ENCODE results near the gene OASL.

The OASL gene

DNA sequence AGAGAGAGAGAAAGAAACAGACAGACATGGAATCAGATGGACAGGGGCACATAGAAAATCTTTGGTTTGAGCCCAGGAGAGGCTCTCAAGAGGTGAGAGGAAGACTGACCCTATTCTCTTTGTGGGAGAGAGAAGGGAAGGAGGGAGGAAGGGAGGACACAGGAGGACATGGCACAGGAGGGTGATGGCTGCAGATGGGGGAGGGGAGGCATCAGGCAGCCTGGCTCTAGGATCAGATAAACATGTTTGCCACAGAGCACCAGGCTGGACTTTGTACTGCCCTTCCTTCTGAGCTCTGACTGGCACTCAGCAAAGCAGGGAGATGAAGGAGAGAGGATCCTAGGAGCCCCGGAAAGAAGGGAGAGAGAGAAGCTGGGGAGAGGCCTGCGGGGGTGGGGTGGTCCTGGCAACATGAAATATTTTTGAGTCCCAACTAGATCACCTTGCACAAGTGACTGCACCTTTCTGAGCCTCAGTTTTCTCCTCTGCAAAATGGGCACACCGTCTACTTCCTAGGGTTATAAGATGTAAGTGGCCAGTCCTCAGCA, 54.6 kb downstream of the OASL start:
- DNase-seq = no peak

DNA sequence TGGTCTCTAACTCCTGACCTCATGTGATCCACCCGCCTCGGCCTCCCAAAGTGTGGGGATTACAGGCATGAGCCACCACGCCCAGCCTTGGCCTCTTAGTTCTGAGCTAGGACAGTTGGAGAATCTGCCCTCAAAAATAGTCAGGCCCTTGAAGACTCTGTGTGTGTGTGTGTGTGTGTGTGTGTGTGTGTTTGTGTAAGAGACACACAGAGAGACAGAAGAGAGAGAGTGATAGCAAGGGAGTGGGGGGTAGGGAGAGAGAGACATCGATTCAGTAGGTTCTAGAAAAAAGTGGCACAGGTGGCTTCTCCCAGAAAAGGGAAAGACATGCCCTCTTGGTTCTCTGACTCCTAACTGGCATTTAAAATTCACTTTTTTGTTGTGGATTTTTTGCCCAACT, 55.3 kb downstream of the OASL start:
- DNase-seq = no peak

- no peak for DNase-seq
These were observed 56.4 kb downstream of the OASL start for GRCh38 chr12:120982659-120983058.

GRCh38 chr12:120981407-120981941, 57.6 kb downstream of the OASL start:
- DNase-seq = no peak

DNA sequence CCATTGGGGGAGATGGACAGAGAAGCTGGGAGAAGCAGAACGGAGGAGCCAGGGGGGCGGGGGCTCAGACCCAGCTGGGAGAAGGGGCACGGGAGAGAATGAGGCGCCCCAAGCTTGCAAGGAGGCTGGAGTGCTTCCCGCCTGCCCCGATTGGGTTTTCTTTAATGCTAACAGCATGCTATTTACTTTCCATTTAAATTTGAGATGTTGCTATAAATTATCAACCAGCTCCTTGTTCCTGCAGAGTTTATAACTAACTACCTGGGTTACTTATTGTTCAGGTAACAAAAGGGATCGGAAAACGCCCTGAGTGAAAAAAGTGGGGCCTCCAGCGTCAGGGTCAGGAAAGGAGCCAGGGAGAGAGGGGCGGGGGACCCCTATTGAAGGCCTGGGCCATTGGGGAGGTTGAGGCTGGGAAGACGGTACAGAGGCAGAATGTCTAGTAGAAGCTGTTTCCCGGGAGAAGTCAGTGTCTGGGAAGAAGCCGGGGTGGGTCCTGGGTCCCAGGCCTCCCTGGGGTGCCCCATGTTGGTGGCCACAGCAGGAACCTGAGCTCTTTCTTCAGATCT, 58.2 kb downstream of the OASL start:
- no peak for DNase-seq

- no peak for DNase-seq
These were observed 59.0 kb downstream of the OASL start for GRCh38 chr12:120979862-120980696.

DNA sequence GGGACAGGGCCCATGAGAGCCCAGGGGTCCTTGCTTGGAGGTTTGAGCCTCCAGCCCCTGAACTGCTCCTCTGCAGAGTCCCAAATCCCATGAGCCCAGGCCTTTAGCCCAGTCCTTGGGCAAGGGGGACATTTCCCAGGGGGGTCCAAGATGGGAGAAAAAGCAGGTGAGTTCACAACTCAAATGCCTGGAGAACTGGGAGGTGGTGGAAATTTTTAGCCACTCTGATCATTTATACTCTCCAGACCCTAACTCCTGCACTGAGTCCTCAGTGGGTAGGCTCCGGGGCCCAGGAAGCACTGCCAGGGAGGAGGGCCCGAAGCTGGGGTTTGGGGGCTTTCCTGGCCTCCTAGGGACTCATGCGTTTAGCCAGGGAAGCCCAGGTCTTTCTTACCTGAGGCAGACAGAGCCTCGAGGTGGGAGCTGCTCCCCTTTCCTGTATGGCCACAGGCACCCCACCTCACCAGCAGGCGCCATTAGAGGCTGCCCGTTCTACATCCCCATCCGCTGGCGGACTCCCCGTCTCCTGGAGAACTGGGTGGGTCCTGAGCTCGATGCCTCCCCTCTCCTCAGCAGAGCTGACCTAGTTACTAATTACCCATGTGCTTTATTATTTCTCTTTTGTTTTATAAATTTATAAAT, 59.7 kb downstream of the OASL start:
- no peak for DNase-seq

GRCh38 chr12:120978296-120979219, 60.5 kb downstream of the OASL start, which contains the start of gene HNF1A:
TSS of gene HNF1A (plus strand) at chr12:120978543. CDS start at chr12:120978769, 226 bp downstream.
- DNase-seq = no peak

DNA sequence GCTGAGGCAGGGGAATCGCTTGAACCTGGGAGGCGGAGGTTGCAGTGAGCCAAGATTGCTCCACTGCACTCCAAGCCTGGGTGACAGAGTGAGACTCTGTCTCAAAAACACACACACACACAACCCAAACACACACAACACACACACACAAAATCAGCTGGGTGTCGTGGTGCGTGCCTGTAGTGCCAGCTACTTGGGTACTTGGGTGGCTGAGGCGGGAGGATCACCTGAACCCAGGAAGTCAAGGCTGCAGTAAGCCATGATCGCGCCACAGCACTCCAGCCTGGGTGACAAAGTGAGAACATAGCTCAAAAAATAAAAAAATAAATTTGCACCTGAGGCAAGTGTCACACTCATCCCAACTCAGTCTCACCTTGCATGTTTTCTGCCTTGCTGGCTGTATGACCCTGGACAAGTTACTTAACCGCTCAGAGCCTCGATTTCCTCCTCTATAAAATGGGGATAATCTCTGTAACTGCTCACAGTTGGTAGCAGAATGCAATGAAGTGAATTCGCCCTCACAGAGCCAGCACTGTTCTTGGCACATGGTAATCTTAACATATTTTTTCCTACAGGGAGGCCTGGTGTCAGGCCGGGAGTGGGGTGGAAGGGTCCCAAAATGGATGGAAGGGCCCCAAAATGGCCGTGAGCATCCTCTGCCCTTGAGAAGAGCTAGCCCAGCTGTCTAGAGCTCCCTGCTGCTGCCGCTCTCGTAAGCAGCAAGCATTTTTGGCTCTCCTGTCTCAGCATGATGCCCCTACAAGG, 61.3 kb downstream of the OASL start:
- no peak for DNase-seq

GRCh38 chr12:120972870-120973543, 66.0 kb downstream of the OASL start:
- peak; percentile 26 for DNase-seq

DNA sequence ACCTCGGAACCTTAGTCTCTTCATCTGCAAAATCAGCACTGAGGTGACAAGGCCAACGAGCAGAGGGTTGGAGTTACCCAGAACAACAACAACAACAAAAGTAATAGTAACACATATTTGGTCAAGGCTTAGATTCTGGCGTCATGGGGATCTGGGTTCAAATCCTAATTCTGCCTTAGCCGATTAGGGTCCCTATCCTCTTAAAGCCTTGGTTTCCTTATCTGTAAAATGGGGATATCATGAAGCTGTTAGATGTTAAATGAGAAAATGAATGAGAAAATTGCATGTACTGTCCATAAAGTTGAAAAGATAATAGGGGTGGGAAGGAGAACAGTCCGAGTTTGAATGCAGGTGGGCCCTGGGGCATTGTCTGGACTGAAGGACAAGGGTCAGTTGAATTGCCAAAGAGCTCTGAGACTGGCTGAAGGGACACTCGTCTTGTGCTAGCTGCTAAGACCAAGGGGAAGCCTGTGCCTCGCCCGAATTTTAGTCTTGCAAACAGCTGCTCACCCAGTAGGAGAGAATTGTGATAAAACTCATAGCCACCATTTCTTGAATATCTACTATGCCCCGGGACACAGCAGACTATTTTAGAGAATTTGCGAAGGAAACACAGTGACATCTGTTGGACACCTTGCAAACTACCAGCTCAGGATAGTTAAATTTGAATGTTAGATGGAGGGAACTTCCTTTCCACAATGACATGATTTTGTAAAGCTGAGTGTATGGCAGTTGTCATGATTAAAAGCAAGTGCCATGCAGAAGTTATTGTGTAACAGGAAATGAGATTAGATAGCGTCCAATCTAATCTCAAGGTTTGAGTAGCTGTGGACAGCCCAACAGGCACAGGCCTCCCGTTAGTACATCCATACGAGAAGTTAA, 67.5 kb downstream of the OASL start:
- peak; percentile 45 for DNase-seq

GRCh38 chr12:120970310-120970709, 68.7 kb downstream of the OASL start:
- DNase-seq = no peak

Measured in DMS79 treated with DMSO at 0.1 percent for 48 hours (cell line).